ENCODE measurements around the gene PNN. TPM values are rescaled to one million over a fixed set of nuclear protein-coding genes. Genes with fewer than 3 reads are reported as not detected.
"Not testable (repeated sequence)": the region's sequence is repeated elsewhere in the genome, so short reads cannot be mapped to it uniquely, and the experiment has no call there.

The PNN gene
- total RNA-seq, 1 donor from 2014 or later: 128 TPM

DNA sequence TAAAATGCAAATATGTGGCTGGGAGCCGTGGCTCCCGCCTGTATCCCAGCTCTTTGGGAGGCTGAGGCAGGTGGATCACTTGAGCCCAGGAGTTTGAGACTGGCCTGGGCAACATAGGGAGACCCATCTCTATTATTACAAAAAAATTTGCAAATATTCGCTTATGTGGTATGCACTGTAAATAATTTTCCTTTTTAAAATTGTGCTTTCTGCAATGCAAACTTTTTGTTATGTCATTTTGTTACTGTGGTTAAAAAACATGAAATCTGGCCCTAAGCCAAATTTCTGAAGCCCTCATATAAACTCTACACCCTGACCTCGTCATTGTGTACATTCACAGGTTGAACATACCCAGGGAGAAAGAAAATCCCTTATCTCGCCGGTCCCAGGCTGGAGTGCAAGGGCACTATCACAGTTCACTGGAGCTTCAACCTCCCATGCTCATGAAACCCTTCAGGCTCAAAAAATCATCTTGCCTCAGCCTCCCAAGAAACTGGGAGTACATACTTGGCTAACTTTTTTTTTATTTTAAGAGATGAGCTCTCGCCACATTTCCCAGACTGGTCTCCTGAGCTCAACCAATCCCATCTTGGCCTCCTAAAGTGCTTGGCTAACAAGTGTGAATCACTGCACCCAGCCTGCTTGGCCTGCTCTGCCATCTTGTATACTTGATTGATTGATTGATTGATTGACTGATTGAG, 29.6 kb upstream of the PNN start:
- Mint-ChIP-seq H3K27me3 (ENCODE audit: unreplicated experiment) (peaks cover 4% of the 10 kb centered on the region), H3K36me3 (ENCODE audit: low read depth, unreplicated experiment) (peaks cover 35% of the 10 kb centered on the region), H3K4me3 (ENCODE audit: unreplicated experiment) (no peak overlapping the region), H3K4me1 (ENCODE audit: unreplicated experiment) (no peaks in the 10 kb centered on the region), H3K9me3 (ENCODE audit: unreplicated experiment) (peaks cover 7% of the 10 kb centered on the region), H3K27ac (ENCODE audit: unreplicated experiment) (no peak overlapping the region)
- TF ChIP-seq, protein P1, sequence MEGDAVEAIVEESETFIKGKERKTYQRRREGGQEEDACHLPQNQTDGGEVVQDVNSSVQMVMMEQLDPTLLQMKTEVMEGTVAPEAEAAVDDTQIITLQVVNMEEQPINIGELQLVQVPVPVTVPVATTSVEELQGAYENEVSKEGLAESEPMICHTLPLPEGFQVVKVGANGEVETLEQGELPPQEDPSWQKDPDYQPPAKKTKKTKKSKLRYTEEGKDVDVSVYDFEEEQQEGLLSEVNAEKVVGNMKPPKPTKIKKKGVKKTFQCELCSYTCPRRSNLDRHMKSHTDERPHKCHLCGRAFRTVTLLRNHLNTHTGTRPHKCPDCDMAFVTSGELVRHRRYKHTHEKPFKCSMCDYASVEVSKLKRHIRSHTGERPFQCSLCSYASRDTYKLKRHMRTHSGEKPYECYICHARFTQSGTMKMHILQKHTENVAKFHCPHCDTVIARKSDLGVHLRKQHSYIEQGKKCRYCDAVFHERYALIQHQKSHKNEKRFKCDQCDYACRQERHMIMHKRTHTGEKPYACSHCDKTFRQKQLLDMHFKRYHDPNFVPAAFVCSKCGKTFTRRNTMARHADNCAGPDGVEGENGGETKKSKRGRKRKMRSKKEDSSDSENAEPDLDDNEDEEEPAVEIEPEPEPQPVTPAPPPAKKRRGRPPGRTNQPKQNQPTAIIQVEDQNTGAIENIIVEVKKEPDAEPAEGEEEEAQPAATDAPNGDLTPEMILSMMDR (IDR thresholded peaks at IDR 0.05; ENCODE audit: unreplicated experiment): no peak
- DNase-seq (ENCODE audit: low spot score): no peak

DNA sequence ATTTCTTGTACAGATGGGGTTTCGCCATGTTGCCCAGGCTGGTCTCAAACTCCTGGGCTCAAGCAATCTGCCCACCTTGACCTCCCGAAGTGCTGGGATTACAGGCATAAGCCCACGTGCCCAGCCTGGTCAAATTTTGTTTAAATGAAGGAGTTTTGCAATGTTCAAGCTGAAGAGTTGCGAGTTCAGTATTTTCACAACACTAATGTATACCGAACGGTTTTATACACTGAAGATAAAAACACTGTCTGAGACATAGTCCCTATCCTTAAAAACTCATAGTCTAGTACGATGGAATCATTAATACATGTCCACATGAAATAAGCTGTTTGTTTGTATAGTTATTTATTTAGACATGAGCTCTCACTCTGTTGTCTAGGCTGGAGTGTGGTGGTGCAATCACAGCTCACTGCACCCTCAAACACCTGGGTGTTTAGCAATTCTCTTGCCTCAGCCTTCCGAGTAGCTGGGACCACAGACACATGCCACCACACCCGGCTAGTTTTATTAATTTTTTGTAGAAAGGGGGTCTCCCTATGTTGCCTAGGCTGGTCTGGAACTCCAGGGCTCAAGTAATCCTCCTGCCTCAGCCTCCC, 20.4 kb upstream of the PNN start:
- TF ChIP-seq, protein P1 (IDR thresholded peaks at IDR 0.05; ENCODE audit: unreplicated experiment): no peak
- H3K4me1 Mint-ChIP-seq (ENCODE audit: unreplicated experiment): no peaks in the 10 kb centered on the region
- H3K27me3 Mint-ChIP-seq (ENCODE audit: unreplicated experiment): no peaks in the 10 kb centered on the region
- no peak overlapping the region for H3K27ac Mint-ChIP-seq (ENCODE audit: unreplicated experiment)
- H3K9me3 Mint-ChIP-seq (ENCODE audit: unreplicated experiment): no peaks in the 10 kb centered on the region
- no peak overlapping the region for H3K4me3 Mint-ChIP-seq (ENCODE audit: unreplicated experiment)
- H3K36me3 Mint-ChIP-seq (ENCODE audit: low read depth, unreplicated experiment): peaks cover 13% of the 10 kb centered on the region
- DNase-seq (ENCODE audit: low spot score): no peak

DNA sequence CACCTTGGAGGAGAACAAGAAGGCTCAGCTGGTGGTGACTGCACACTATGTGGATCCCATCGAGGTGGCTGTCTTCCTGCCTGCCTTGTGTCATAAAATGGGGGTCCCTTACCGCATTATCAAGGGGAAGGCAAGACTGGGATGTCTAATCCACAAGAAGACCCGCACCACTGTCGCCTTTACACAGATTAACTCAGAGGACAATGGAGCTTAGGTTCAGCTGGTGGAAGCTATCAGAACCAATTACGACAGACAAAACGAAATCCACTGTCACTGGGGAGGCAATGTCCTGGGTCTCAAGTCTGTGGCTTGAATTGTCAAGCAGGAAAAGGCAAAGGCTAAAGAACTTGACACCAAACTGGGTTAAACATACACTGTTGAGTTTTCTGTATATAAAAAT, 17.6 kb upstream of the PNN start:
- no peak overlapping the region for H3K4me3 Mint-ChIP-seq (ENCODE audit: unreplicated experiment)
- DNase-seq (ENCODE audit: low spot score): no peak
- no peaks in the 10 kb centered on the region for H3K27me3 Mint-ChIP-seq (ENCODE audit: unreplicated experiment)
- no peaks in the 10 kb centered on the region for H3K9me3 Mint-ChIP-seq (ENCODE audit: unreplicated experiment)
- H3K36me3 Mint-ChIP-seq (ENCODE audit: low read depth, unreplicated experiment): peaks cover 21% of the 10 kb centered on the region
- no peak overlapping the region for H3K27ac Mint-ChIP-seq (ENCODE audit: unreplicated experiment)
- H3K4me1 Mint-ChIP-seq (ENCODE audit: unreplicated experiment): peaks cover 2% of the 10 kb centered on the region
- TF ChIP-seq, protein P1 (IDR thresholded peaks at IDR 0.05; ENCODE audit: unreplicated experiment): no peak

DNA sequence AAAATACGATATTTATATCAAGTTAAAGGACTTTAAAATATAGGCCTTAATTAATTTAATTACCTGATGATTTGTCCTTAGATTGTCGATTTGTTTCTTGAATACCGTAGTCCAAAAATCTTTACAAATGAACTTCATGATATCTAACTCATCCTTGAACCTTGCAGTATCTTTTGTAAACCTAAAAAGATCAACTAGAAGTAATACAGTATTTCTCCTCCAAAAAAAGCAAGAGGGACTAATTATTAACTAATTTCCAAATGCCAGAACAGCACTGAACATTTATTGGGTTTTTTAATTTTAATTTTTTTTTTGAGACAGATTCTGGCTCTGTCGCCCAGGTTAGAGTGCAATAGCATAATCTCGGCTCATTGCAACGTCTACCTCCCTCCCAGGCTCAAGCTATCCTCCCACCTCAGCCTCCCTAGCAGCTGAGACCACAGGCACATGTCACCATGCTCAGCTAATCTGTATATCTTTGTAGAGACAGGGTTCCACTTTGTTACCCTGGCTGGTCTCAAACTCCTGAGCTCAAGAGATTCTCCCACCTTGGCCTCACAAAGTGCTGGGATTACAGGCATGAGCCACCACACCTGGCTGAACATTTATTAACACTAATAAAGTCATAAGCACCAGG, 16.7 kb upstream of the PNN start:
- no peak for DNase-seq (ENCODE audit: low spot score)
- Mint-ChIP-seq H3K27ac (ENCODE audit: unreplicated experiment) (no peak overlapping the region), H3K4me3 (ENCODE audit: unreplicated experiment) (no peak overlapping the region), H3K4me1 (ENCODE audit: unreplicated experiment) (peaks cover 7% of the 10 kb centered on the region), H3K9me3 (ENCODE audit: unreplicated experiment) (no peaks in the 10 kb centered on the region), H3K27me3 (ENCODE audit: unreplicated experiment) (no peaks in the 10 kb centered on the region), H3K36me3 (ENCODE audit: low read depth, unreplicated experiment) (peaks cover 27% of the 10 kb centered on the region)
- TF ChIP-seq, protein P1 (IDR thresholded peaks at IDR 0.05; ENCODE audit: unreplicated experiment): no peak

DNA sequence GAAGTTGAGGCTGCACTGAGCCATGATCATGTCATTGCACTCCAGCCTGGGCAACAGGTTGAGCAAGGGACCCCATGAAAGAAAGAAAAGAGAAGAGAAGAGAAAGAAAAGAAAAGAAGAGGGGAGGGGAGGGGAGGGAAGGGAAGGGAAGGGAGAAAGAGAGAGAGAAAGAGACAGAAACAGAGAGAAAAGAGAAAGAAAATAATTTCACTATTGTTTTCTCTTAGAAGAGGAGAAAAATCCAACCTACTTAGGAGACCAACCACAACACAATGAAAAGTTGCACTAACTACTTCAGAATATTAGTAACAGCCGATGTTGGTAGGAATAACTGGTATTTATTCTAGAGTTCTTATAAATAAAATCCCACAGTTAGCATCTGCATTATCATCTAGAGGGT, 14.6 kb upstream of the PNN start:
- DNase-seq (ENCODE audit: low spot score): no peak
- Mint-ChIP-seq H3K4me1 (ENCODE audit: unreplicated experiment) (peaks cover 9% of the 10 kb centered on the region), H3K36me3 (ENCODE audit: low read depth, unreplicated experiment) (peaks cover 31% of the 10 kb centered on the region), H3K27ac (ENCODE audit: unreplicated experiment) (no peak overlapping the region), H3K27me3 (ENCODE audit: unreplicated experiment) (no peaks in the 10 kb centered on the region), H3K4me3 (ENCODE audit: unreplicated experiment) (no peak overlapping the region), H3K9me3 (ENCODE audit: unreplicated experiment) (no peaks in the 10 kb centered on the region)
- TF ChIP-seq, protein P1 (IDR thresholded peaks at IDR 0.05; ENCODE audit: unreplicated experiment): no peak

DNA sequence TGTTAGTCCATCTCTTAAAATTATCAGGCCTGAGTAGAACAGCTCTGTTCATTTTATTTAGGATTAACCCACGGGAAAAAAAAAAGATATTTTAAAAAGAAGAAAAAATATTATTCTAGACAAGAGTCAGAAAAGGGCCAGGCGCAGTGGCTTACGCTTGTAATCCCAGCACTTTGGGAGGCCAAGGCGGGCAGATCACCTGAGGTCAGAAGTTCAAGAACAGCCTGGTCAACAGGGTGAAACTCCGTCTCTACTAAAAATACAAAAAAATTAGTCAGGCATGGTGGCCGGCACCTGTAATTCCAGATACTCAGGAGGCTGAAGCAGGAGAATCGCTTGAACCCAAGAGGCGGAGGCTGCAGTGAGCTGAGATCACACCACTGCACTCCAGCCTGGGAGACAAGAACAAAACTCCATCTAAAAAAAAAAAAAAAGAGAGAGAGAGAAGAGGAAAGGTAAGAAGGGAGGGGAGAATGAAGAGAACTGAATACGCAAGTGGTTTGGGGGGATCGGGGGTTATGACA, 7.2 kb upstream of the PNN start:
- H3K4me3 Mint-ChIP-seq (ENCODE audit: unreplicated experiment): peak overlapping the region; percentile 99
- H3K9me3 Mint-ChIP-seq (ENCODE audit: unreplicated experiment); H3K27ac Mint-ChIP-seq (ENCODE audit: unreplicated experiment); H3K27me3 Mint-ChIP-seq (ENCODE audit: unreplicated experiment); DNase-seq (ENCODE audit: low spot score): not testable (repeated sequence)
- H3K36me3 Mint-ChIP-seq (ENCODE audit: low read depth, unreplicated experiment): peaks cover 21% of the 10 kb centered on the region
- peaks cover 32% of the 10 kb centered on the region for H3K4me1 Mint-ChIP-seq (ENCODE audit: unreplicated experiment)

All from endothelial cell (in vitro differentiated cells).